Measurements from ENCODE around the gene BEAN1.

- no peak for TF ChIP-seq CTCF (IDR thresholded peaks at IDR 0.05; ENCODE audit: borderline replicate concordance, extremely low read depth, low read length, poor library complexity, severe bottlenecking)
- TF ChIP-seq EZH2 (IDR thresholded peaks at IDR 0.05; ENCODE audit: borderline replicate concordance, low read depth, low read length, severe bottlenecking): no peak
These were observed 31.1 kb upstream of the BEAN1 start for GRCh38 chr16:66395806-66396555.
